NT2/D1 (cell line): Measurements from ENCODE around the gene SLC6A19.

Source experiments
- YY1 ChIP-seq: IDR thresholded peaks from 2 replicates; pipeline ENCODE4 v1.6.1; 2011; ENCODE audit not compliant: insufficient read length, insufficient read depth
- ZNF274 ChIP-seq: IDR thresholded peaks from 2 replicates; pipeline ENCODE4 v1.6.1; 2011; ENCODE audit warnings: mild to moderate bottlenecking, low read depth, low read length

DNA sequence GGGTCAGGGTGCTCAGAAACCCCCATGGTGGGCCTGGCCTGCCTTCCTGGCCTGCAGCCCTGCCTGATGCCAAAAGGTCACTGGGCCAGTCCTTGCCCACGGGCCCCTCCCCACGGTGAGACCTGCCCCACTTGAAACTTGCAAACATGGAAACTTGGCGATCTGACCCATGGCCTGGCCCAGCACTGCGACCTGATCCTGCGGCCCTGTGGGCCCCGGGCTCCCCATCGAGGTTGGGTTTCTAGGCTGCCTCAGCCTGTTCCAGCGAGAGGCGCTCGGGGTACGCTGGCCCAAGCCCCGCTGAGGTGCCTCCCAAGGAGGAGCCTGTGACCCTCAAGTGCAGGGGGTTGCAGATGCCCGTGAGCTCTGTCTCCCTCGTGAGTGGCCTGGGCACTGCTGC, 37.5 kb upstream of the SLC6A19 start:
- TF ChIP-seq YY1 (no peak), ZNF274 (no peak)
